ENCODE results near the gene PPARG. TPM values are rescaled to one million over a fixed set of nuclear protein-coding genes. Genes with fewer than 3 reads are reported as not detected.
"Not testable (repeated sequence)": the region's sequence is repeated elsewhere in the genome, so short reads cannot be mapped to it uniquely, and the experiment has no call there.

PPARG gene
- total and polyA plus RNA-seq, 2 experiments from 2014 or later = 25.1 to 37.9 TPM

GRCh38 chr3:12477256-12477655 lies 188.4 kb downstream of the PPARG start:
- Histone ChIP-seq H3K4me3 (no peak overlapping the region), H2AFZ (no peak overlapping the region), H3K27me3 (no peaks in the 10 kb centered on the region), H3K4me2 (no peak overlapping the region), H3K9me3 (ENCODE audit: low read depth) (no peaks in the 10 kb centered on the region), H3K9me2 (replicated peaks; ENCODE audit: insufficient read depth) (no peaks in the 10 kb centered on the region), H3K4me1 (ENCODE audit: insufficient read depth) (peaks cover 18% of the 10 kb centered on the region), H4K20me1 (ENCODE audit: insufficient read depth, poor library complexity, severe bottlenecking) (no peaks in the 10 kb centered on the region), H3K27ac (no peak overlapping the region), H3K79me2 (no peaks in the 10 kb centered on the region), H3K36me3 (replicated peaks; ENCODE audit: insufficient read depth, low read depth) (no peaks in the 10 kb centered on the region)
- TF ChIP-seq CTCF (IDR thresholded peaks at IDR 0.05; ENCODE audit: poor library complexity) (no peak), EZH2 (IDR thresholded peaks at IDR 0.05; ENCODE audit: borderline replicate concordance) (no peak), EZH2phosphoT487 (IDR thresholded peaks at IDR 0.05; ENCODE audit: low read depth, severe bottlenecking, unreplicated experiment) (no peak)
- DNase-seq (ENCODE audit: low spot score) = no peak
- WGBS (ENCODE audit: low lambda C conversion rate, missing lambda C conversion rate) = 95% methylated on average over 5 of the region's 5 CpGs

GRCh38 chr3:12478326-12478725 lies 189.5 kb downstream of the PPARG start:
- no peak overlapping the region for H3K4me3 ChIP-seq
- H2AFZ ChIP-seq = no peak overlapping the region
- no peak for TF ChIP-seq EZH2phosphoT487 (IDR thresholded peaks at IDR 0.05; ENCODE audit: low read depth, severe bottlenecking, unreplicated experiment)
- no peak for TF ChIP-seq CTCF (IDR thresholded peaks at IDR 0.05; ENCODE audit: poor library complexity)
- no peak for TF ChIP-seq EZH2 (IDR thresholded peaks at IDR 0.05; ENCODE audit: borderline replicate concordance)
- H3K9me3 ChIP-seq (ENCODE audit: low read depth) = no peaks in the 10 kb centered on the region
- H3K4me2 ChIP-seq = no peak overlapping the region
- no peaks in the 10 kb centered on the region for H3K27me3 ChIP-seq
- no peaks in the 10 kb centered on the region for H3K9me2 ChIP-seq (replicated peaks; ENCODE audit: insufficient read depth)
- WGBS (ENCODE audit: low lambda C conversion rate, missing lambda C conversion rate) = 81% methylated on average over 5 of the region's 5 CpGs
- H3K79me2 ChIP-seq = no peaks in the 10 kb centered on the region
- H4K20me1 ChIP-seq (ENCODE audit: insufficient read depth, poor library complexity, severe bottlenecking) = no peaks in the 10 kb centered on the region
- peaks cover 15% of the 10 kb centered on the region for H3K4me1 ChIP-seq (ENCODE audit: insufficient read depth)
- no peak for DNase-seq (ENCODE audit: low spot score)
- H3K27ac ChIP-seq = no peak overlapping the region
- no peaks in the 10 kb centered on the region for H3K36me3 ChIP-seq (replicated peaks; ENCODE audit: insufficient read depth, low read depth)

GRCh38 chr3:12479198-12479597 lies 190.3 kb downstream of the PPARG start:
- peak overlapping the region; percentile 18 for H3K27ac ChIP-seq
- not testable (repeated sequence) for H3K4me2 ChIP-seq; H3K27me3 ChIP-seq; H3K79me2 ChIP-seq; H3K9me3 ChIP-seq (ENCODE audit: low read depth); DNase-seq (ENCODE audit: low spot score); H2AFZ ChIP-seq; H3K4me3 ChIP-seq; H3K36me3 ChIP-seq (replicated peaks; ENCODE audit: insufficient read depth, low read depth); H4K20me1 ChIP-seq (ENCODE audit: insufficient read depth, poor library complexity, severe bottlenecking); H3K9me2 ChIP-seq (replicated peaks; ENCODE audit: insufficient read depth)
- peaks cover 21% of the 10 kb centered on the region for H3K4me1 ChIP-seq (ENCODE audit: insufficient read depth)
- 78% methylated on average over 3 of the region's 3 CpGs for WGBS (ENCODE audit: low lambda C conversion rate, missing lambda C conversion rate)

- Histone ChIP-seq H3K36me3 (replicated peaks; ENCODE audit: insufficient read depth, low read depth) (no peaks in the 10 kb centered on the region), H3K4me2 (peak overlapping the region; percentile 23), H3K9me2 (replicated peaks; ENCODE audit: insufficient read depth) (no peaks in the 10 kb centered on the region), H2AFZ (peak overlapping the region; percentile 34), H3K79me2 (peaks cover under 1% of the 10 kb centered on the region), H3K9me3 (ENCODE audit: low read depth) (no peaks in the 10 kb centered on the region), H3K27ac (peak overlapping the region; percentile 58), H3K27me3 (no peaks in the 10 kb centered on the region), H3K4me1 (ENCODE audit: insufficient read depth) (peaks cover 21% of the 10 kb centered on the region), H3K4me3 (no peak overlapping the region), H4K20me1 (ENCODE audit: insufficient read depth, poor library complexity, severe bottlenecking) (no peaks in the 10 kb centered on the region)
- DNase-seq (ENCODE audit: low spot score) = peak; percentile 71
- TF ChIP-seq CTCF (IDR thresholded peaks at IDR 0.05; ENCODE audit: poor library complexity) (peak; percentile 82), EZH2phosphoT487 (IDR thresholded peaks at IDR 0.05; ENCODE audit: low read depth, severe bottlenecking, unreplicated experiment) (no peak)
- 13% methylated on average over 9 of the region's 9 CpGs for WGBS (ENCODE audit: low lambda C conversion rate, missing lambda C conversion rate)
These were observed 191.1 kb downstream of the PPARG start for GRCh38 chr3:12479919-12480427.

All from hepatocyte (in vitro differentiated cells).